LoVo (cell line): ENCODE results near the gene LAMA2.
A peak's percentile ranks its signal among the peaks of the same experiment; 100 is the strongest.

Experiments
- DNase-seq: peaks from one replicate; pipeline ENCODE4 v3.0.0-alpha.2; 2016; ENCODE audit warnings: low spot score

The LAMA2 gene

DNA sequence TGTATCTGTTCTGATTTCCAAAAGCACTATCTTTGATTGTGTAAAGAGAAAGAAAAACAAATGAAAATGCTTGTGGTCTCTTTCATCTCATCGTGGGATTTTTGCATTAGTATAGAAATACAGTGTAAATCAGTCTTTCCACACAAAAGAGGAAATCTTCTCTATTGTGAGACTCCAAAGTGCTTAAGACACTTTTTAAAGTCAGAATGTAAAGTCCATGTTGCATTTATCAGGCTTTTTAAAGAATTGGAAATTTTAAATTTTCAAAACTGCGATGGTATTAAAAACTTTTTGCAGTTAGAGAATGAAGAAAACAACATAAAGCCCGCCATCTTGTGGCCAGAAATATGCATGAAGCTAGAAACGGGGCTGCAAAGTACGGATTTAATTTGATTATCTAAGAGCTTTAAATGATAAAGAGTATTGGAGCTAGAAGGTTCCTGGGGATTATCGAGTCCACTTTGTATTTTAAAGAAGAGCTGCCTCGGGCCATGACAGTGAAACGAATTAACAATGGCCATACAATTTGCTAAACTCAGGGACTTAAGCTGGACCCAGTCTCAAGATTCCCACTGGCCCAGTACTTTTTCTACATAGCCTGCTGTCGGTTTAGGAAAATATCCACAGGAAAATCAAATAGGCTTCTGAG, 487.5 kb downstream of the LAMA2 start:
- DNase-seq = peak; percentile 43

DNA sequence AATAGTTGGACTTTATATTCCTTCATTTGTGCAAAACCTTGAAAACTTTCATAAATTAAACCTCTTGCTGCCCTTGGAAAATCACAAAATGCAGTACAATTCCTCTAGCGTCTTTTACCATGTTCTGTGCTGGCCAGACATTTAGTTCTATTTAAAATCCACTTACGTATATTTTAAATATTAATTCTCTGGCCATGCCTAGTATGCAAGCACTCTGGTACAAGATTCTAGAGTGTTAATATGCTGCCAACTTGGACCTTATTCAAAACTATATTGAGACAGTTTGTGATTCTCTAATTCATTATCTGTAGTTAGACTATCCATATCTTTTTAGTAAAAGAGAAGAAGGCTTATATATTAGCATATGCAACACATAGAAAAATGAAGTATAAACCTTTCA, 498.9 kb downstream of the LAMA2 start:
- DNase-seq = no peak

DNA sequence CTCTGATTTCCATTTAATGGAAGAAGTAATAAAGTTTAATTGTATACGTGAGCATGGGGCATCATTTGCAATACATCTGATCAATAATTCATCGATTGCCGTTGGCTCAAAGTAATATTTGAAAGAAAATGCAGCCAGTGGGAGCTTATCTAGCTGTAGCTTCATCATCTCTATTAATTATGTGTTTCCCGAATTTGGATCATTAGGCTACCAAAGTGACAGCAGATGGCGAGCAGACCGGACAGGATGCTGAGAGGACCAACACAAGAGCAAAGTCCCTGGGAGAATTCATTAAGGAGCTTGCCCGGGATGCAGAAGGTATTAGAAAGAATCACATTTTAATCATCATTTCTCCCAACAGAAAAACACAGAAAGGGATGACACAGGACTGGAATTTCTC, 500.0 kb downstream of the LAMA2 start:
- DNase-seq = no peak

DNA sequence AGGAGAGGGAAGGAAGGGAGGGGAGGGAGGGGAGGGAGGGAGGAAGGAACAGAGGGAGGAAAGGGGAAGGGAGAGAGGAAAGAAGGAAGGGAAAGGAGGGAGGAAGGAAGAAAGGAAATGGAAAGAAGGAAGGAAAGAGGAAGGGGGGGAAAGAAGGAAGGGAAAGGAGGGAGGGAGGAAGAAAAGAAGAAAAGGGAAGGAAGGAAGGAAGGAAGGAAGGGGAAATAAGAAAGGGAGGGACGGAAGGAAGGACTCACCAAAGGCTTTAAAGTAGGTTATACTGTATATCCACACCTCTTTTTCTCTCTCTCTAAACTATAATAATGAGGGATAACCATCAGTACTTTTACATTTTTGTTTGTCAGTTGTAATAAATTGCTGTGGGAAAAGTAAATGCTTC, 502.2 kb downstream of the LAMA2 start:
- DNase-seq = no peak

DNA sequence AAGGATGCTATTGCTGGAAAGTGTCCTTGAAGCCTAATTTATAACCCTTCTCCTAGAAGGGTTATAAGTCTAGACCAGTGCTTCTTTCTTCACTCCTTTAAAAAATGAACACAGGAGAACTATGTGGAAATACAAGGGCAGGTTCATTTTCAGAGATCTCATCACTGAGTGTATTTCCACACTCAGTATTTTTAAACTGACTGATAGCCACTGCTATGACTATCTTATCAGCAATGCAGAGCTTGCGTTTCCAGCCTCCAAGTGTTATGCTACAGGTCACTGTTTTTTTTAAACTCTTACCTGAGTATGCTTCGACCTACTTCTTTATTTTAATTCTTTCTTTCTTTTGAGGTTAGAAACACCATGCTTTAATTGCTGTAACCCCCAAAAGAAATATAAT, 508.0 kb downstream of the LAMA2 start:
- no peak for DNase-seq

DNA sequence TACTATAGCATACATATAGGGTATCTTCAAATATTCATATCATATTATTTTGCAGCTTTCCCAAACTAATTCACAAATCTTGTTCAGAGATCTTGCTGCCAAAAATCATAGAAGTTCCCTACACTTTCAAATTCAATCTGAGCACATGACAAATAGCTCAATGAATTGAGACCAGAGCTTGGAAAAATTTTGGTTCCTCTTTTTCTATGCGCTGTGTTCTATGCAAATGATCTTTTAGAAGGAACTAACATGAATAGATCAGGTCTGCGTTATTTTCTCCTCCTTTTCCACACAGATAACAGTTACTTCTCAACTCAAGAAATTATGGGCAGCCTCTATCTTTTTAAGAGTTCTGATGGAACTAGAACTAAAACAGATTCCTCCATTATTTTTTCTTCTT, 510.7 kb downstream of the LAMA2 start:
- no peak for DNase-seq

DNA sequence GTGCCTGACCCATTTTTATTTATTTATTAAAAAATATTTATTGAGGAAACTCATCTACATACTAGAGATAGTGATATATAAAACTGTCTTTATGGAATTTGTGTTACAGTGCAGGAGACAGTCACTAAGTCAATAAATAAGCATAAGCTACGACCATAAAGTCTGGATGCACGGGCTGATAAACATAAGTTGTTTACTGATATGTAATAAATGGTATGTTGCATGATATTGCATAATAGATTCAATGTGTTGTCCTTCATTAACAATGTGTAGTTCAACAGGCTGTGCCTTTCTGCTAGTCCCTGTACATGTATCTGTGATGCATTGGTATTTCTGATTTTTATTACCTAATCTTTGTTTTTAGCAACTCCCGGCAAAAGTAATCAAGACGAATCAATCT, 515.8 kb downstream of the LAMA2 start:
- no peak for DNase-seq

DNA sequence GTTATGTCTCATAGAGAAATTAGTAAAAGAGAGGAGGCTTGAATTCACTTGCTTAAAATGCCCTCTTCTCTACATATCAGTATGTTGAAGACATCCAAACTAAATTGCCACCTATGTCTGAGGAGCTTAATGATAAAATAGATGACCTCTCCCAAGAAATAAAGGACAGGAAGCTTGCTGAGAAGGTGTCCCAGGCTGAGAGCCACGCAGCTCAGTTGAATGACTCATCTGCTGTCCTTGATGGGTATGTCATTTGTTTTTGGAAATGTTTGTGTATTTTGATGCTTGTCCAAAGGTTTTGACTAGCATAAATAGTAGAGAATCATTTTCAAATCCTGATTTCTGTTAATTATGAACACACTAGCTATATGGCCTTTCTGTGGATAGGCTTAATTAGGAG, 519.3 kb downstream of the LAMA2 start:
- DNase-seq = no peak

DNA sequence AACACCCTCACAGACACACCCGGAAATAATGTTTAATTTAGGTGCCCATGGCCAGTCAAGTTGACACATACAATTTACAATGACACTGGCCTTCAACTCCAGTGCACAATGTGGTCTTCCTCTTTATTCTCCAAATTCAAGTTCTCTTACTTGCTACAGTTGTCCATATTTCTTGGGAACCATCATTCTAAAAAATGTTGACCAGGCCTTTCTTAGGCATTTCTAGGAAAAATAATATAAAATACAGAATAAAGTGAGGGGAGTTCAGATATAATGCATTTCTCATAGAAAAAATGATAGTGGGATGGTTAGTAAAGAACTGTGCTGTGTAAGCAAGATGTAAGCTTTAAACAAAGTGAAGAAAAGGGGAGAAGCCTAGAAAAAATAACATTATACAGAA, 528.2 kb downstream of the LAMA2 start:
- no peak for DNase-seq

DNA sequence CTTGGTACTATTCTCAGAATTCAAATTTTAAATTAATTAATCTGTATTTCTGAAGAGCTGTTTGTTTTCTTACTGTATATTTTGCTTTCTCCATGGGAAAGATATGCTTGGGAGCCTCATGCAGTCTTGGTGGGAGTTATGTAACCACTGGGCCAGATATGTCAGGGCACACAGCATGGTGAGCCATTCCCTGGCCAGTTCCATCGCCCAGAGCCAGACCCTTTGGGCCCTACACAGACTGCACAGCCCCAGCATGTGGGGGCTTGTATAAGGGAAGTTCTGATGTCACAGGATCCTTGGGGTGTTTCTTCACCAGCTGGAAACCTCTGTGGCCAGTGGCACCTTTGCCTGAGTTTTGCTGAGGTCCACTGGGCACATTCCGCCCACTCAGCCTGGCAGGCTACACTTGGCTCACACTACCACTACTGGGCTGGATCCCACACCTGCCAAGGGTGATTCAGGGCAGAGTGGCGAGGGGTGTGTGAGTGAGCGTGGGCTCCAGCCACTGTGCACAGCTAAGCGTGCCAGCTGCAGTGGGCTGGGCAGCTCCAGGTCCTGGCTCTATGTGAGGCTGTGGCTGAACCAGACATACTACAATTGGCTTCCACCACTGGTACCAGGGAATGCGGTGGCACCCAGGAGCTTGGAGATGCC, 533.5 kb downstream of the LAMA2 start:
- DNase-seq = no peak

DNA sequence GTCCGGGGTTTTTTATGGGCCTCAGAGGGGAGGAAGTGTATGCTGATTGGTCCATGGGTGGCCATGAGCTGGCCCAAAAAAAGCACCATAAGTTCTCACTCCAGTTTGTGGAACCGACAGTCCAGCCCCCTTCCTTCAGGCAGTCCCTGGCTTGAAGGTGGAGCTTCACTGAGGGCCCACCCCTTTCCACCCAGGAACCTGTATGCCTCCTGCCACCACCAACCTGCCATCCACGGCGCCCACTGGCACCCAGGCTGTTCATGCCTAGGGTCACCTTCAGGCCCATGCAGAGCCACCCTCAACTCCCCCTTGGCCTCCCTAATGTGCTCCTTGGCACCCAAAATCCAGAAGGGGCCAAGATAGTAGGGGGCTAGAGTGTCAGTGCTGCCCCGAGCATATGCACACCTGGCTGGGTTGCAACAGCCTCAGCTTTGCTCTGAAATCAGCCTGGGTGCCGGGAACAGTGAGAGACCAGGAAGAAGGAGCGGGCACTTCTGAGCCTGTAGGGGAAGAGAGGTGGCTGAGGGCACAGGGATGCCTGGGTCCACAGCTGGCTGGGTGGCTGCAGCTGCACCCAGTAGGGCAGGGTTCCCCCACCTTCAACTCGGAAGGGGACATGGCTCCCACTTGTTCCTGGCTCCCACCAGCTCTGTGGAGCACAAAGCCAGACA, 534.6 kb downstream of the LAMA2 start:
- DNase-seq = no peak

DNA sequence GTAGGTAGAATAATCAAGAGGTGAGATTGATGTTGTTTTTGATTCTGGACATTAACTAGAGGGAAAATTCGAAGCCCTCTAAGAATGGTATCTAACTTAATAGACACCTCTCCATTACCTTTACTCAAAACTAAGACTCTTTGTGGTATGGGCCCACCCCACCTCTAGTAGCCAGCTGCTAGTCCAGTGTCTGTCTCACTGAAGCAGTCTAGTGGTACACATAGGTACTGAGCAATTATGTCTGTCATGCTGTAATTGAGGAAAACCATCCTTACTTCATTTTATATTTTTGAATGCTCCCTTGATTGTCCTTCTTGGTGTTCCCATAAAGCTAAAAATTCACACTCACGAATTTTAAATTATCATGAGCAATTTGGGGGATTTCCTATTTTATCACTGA, 536.4 kb downstream of the LAMA2 start:
- no peak for DNase-seq

DNA sequence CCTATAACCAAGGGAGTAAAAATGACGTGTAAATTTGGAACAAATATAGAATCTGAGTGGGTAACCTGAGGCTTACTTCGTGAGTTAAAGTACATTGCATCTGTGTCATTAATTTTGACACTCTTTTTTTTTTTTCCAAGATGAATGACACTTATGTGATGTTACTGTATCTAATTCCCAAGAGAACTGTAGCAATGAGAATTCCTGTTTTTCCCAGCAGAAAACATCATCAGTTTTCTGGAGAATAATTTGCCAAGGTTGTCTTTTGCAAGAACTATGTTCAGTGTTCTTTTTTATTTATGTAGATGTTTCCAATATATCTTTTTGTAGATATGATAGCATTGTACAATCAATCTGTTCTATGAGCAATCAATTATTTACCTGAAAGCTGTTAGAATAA, 543.4 kb downstream of the LAMA2 start:
- no peak for DNase-seq

DNA sequence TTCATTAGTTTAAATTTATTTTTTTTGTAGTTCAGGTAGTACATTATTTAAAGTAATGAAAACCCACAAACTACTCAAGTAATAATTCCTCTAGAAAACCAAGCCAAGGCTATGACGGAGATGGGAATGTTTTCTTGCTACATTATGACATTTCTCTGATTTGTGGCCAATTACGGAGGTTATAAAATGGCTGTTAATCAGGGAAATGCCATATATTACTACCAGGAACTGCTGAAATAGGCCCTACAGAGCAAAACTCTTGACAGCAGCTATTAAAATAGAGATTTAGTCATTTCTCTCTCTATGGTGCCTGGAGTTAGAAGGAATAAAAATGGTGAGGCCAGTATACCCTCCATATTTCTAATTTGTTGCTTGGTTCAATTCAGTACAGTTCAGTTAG, 547.0 kb downstream of the LAMA2 start:
- DNase-seq = no peak

DNA sequence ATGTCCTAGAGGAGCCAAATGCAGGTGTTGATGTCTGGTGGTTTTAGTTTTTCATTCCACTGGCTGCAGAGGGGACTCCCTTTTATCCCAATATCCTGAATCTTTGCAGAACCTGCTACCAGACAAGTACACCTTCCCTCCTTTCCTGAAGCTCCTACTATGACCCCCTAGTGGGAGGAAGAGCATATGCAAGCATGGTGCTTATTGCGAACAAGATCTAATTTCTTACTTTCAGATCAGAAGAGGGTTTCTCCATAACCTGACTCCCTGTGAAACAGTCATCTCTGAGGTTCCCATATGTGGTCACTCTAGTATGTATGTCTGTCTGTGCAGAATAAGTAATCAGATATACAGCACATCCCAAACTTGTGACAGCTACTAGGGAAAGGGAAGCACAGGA, 549.8 kb downstream of the LAMA2 start:
- no peak for DNase-seq

DNA sequence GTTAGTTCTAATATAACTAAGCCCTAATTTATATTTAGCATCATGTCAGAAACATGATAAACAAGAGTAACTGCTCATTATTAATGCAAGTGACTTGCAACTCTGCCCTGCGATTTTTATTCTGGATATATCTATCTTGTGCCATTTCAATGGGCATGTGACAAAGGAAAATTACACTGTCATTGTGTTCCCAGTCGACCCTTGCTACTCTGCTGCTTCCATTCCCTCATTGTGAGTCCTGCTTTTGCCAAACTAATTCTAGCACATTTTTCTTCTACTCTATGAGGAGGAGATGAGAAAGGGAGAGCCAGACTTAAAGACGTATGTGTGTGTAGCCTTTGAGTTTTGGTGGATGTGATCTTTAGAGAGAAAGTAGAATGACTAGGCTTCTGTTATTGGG, 551.2 kb downstream of the LAMA2 start:
- DNase-seq = no peak

DNA sequence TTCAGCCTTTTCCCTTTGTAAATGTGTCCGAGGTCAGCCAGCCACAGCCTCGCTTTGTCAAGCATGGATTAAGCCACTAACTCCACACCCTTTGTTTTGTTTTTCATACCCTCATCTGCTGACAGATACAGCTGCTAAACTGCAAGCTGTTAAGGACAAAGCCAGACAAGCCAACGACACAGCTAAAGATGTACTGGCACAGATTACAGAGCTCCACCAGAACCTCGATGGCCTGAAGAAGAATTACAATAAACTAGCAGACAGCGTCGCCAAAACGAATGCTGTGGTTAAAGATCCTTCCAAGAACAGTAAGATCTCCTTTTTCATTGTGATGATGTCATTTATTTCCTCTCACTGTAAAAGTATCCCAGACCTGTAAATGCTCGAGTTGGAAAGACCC, 557.8 kb downstream of the LAMA2 start:
- DNase-seq = no peak

DNA sequence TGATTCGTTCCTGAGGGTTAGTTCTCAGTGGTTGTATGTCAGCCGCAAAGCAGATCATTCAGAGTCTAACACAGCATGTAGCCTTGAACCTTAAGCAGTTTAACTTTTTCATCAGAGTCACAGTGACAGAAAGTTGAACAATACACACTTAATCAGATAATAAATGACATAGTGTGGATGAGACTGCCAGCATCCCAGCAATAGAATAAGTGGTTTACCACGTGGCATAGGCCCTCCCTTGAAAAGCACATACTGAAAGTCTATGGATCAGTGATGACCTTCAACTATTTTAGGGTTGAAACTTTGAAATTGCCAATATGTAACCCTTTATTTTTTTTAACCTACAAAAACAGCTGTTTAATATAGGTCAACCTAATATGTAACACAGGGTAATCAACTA, 561.7 kb downstream of the LAMA2 start:
- no peak for DNase-seq

DNA sequence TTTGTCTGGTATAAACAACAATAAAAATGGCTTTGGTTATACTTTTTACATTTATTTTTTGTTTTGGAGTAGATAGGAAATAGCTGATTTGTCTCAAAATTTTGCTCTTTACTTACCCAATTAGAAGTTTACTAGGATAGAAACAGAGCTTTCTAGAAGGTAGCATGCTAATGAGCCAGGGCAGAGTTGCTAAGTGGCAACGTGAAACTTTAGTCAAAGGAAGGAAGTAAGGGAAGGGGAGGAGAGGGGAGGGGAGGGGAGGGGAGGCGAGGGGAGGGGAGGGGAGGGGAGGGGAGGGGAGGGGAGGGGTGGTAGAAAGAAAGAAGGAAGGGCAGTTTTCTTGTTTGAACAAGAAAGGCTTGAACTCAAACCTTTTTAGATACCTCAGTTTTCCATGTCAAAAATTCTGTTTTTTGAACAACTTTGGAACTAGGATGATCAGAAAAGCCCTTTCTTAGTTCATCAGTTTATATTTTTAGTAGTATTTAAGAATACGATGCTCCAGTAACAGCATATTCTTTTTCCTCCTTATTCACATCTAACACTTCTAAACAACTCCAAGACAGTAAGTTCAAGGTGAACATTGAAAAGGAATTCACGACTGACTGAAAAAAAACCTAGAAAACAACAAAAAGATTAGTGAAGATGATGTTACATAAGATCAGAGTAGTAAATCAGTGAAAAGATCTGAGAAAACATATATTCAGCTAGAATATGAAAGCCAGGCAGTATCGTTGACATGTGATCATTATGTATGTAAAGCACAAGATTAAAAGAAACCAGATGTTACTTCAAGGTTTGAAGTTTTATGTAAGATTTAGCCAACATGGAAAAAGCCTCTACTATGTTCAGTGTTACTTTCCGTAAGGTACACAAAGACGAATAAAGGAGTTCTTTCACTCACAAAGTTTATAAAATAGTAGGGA, 563.6 kb downstream of the LAMA2 start:
- DNase-seq = no peak

DNA sequence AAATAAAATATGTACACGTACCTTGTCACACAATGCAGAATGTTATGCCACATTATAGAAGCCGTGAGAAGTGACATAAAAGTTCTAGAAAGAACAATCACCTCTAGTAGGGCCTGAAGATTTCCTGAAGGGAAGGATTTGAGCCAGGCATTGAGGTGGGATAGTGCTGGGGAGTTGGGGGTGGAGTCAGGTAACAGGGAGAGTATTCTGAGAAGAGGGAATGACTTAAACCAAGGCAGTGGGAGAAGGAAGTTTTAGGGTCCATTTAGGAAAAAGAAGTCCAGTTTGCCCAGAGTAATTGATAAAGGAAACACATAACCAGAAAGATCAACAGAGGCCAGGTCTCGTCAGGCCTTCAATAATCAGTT, 564.2 kb downstream of the LAMA2 start:
- DNase-seq = no peak

DNA sequence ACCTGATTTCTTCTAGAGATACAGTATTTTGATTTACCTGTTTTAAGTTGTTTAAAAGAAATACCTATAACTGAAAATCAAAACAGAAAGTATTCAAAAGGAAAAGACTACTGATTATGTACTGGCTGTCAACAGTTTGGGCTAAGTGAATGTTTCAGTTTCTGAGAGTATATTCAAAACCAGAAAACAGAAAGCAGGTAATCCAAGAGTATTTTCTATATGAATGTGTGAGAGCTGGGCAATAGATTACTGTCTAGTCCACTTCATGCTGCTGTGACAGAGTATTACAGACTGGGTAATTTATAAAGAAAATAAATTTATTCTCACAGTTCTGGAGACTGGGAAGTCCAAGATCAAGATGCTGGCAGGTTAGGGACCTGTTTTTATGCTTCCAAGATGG, 566.0 kb downstream of the LAMA2 start:
- no peak for DNase-seq

DNA sequence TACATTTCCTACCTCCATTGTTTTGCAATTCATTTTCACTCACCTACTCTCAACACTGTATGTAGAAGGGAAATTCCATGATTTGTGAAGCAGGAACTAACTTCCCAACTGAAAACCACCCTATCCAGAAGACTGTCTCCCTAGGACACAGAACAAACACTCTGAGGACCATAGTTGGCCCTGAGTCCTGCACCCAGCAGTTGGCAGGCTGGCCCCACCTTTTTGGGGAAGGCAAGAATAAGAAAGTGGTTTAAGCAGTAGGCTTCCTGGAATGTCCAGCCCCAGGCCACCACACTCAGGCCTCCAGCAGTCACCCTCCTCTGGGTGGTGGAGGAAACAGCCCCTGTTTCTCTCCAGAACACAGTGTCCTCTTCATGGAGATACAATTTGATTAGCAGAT, 568.2 kb downstream of the LAMA2 start:
- no peak for DNase-seq

DNA sequence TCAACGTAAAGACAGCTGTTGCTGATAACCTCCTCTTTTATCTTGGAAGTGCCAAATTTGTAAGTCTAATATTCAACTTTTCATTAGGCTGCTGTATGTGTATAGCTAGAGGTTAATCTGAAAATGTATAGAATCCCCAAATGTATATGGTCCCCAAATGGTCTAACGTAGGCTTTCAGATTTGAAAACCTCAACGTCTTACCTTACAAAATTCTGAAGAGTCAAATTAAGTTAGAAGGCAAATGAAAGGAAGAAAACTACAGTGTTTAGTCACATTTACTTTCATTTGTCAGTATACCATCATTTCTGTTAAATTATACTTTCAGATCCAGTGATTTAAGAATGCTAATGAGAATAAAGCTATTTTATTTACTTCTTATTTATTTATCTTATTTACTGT, 570.1 kb downstream of the LAMA2 start:
- DNase-seq = no peak
